Left forelimb (tissue), 1 donor: ENCODE data around the gene LAMA2.
"Not testable (repeated sequence)": the region's sequence is repeated elsewhere in the genome, so short reads cannot be mapped to it uniquely, and the experiment has no call there.

Source experiments
- DNase-seq: peaks from one replicate; pipeline ENCODE4 v3.0.0-alpha.2; 2018; ENCODE audit warnings: low spot score

The LAMA2 gene

DNA sequence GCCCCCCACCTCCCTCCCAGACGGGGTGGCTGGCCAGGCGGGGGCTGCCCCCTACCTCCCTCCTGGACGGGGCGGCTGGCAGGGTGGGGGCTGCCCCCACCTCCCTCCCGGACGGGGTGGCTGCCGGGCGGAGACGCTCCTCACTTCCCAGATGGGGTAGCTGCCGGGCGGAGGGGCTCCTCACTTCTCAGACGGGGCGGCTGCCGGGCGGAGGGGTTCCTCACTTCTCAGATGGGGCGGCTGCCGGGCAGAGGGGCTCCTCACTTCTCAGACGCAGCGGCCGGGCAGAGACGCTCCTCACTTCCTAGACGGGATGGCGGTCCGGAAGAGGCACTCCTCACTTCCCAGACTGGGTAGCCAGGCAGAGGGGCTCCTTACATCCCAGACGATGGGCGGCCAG, 205.5 kb downstream of the LAMA2 start:
- DNase-seq: not testable (repeated sequence)

GRCh38 chr6:129089357-129089756, 206.4 kb downstream of the LAMA2 start:
- no peak for DNase-seq

- DNase-seq: no peak
These were observed 211.2 kb downstream of the LAMA2 start for GRCh38 chr6:129094147-129094546.

GRCh38 chr6:129096651-129097290, 213.8 kb downstream of the LAMA2 start:
- no peak for DNase-seq

- DNase-seq: no peak
These were observed 215.2 kb downstream of the LAMA2 start for GRCh38 chr6:129098061-129098553.

GRCh38 chr6:129099696-129100095, 216.8 kb downstream of the LAMA2 start:
- no peak for DNase-seq

- DNase-seq: no peak
These were observed 217.2 kb downstream of the LAMA2 start for GRCh38 chr6:129100164-129100563.

DNA sequence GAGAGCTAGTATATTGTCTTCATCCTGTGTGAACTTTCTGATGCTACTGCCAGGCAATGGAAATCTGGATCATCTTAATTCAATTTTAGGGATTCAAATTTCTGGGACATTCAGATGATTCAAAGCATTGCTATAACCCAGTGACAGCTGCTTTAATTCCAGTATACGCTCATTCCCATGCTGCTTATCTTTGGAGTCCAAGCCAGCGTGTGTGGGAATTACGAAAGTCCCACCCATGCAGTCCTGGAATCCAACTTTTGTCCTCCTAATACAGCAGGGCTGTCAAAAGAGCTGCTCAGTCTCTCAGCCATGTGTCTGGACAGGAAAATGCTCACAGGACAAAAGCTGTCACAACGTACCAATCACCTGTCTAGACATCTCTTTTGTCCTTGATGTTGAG, 219.8 kb downstream of the LAMA2 start:
- no peak for DNase-seq

DNA sequence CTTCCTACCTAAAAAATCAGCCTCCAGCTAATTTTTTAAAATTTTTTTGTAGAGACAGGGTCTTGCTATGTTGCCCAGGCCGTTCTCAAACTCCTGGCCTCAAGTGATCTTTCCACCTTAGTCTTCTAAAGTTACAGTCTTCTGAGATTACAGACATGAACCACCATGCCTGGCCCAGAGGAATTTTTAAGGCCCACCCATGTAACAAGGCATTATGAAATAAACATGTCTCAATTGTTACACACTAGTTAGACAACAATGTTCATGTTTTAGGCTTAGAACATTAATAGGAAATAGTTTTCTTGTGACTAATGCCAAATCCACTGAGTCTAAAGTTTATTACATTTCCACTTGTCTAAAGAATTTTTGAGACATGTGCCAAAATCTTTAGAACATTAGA, 221.2 kb downstream of the LAMA2 start:
- no peak for DNase-seq

- DNase-seq: no peak
These were observed 221.6 kb downstream of the LAMA2 start for GRCh38 chr6:129104560-129104959.

DNA sequence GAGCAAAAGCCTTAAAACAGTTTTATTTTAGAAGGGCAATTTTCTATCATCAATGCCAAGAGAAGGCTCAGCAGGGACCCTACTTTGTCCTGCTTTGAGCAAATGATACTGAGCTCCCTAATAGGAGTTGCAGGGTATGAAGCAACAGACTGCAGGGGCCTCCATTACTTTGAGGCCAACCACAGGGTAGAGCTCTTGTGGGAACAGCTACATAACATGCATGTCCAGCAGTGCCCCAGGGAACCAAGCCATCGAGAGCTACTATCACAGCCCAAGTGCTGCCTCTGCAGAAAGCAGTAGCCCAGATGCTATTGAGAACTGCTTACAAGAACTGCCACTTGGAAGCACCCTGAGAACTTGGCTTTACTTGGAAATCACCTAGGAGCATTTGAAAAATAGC, 222.1 kb downstream of the LAMA2 start:
- DNase-seq: no peak

GRCh38 chr6:129105793-129106192, 222.9 kb downstream of the LAMA2 start:
- DNase-seq: no peak

DNA sequence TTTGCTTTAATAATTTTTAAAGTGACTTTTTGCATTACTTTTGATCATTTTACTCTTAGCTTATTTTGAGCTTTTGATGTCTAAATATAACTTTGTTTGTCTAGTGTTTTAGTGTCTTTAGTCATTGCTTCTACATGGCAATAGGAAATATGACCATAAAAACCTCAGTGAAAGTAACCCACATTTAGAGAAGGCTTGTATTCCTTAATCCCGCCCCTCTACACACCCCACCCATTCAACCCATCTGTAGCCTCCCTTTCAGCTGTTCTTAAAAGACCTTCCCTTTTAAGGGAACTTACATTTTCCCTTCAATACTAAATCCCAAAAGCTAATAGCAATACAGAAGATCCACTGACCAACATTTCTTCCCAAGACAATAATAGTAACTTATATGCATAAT, 225.4 kb downstream of the LAMA2 start:
- DNase-seq: no peak

DNA sequence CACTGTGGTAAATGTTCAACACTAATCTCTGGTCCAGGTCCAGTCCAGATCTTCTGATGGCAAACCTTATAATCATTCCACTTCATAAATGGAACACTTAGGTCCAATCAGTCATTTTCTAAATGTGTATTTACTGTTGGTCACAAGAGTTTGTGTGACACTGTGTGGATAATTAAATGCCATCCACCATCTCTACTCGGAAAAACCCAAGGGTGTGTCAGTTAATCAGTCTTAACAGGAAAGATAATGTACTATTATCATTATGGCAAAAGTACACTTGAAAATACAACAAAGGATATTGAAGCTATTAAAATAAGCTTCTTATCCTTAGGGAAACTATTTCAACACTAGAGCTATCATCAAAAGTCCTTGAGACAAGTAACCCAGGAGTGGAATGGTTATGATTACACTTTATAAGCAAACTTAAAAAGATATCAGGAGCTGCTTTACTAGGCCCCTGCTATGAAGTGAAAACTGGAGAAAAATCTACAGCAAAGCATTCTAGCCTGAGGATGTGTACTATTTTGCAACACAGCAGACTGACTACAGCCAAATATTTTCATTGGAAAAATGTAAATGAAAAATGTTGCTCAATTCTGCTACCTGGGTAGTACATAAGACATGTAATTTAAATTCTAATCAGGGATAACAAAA, 227.9 kb downstream of the LAMA2 start:
- DNase-seq: no peak

GRCh38 chr6:129111346-129111745, 228.4 kb downstream of the LAMA2 start:
- DNase-seq: no peak

DNA sequence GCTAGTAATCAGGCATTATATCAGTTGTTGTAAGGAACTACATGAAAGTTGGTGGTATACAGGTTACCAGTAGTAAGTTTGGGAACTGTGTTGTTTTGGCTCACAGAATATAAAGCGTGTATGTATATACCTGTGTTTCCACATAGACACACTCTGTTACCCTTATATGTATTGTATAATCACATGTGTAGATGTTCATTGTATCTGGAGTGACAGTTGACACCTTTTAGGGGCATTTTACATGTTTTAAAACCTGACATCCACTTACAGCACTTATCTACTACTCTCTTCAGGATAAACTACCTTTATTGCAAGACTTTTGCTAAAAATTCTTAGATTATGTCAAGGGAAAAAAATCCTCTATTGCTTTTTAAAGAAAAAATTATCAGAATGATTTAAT, 228.9 kb downstream of the LAMA2 start:
- no peak for DNase-seq

- no peak for DNase-seq
These were observed 229.7 kb downstream of the LAMA2 start for GRCh38 chr6:129112591-129112990.

GRCh38 chr6:129113637-129114036, 230.7 kb downstream of the LAMA2 start:
- DNase-seq: no peak

DNA sequence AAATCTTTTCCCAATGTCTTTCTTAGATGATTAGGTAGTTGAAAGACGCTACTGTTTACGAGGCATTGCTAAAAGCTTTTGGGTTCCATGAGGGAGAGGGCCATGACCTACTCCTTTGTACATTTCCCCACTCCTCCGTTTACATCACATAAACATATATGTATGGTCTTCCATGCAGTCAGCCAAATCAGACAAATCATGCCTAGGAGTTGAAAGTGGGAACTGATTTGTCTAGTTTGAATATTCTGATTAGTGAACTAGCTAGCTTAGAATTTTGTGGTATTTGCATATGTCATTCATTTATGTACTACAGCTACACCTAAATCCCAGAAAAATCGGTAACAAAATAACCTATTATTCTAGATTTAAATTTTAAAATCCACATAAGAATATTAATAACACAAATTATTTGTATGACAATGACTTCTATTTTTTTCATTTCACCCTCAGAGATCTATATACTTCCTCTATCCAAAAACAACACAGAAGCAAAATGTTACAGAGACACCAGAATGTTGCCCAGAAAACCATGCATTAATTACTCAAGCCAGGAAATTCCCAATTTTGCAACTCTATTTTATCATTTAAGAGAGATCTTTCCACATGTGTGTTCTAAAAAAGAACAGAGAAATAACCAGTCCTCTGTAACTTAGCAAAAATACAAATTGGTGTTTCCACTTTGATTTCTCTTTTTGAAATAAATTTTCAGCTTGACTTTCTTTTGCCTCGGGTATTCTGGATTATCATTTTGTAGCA, 231.9 kb downstream of the LAMA2 start:
- DNase-seq: no peak

- no peak for DNase-seq
These were observed 232.5 kb downstream of the LAMA2 start for GRCh38 chr6:129115471-129115870.

GRCh38 chr6:129117355-129117754, 234.4 kb downstream of the LAMA2 start:
- no peak for DNase-seq

- no peak for DNase-seq
These were observed 238.1 kb downstream of the LAMA2 start for GRCh38 chr6:129120856-129121638.
